Fibroblast of the aortic adventitia (primary cell): ENCODE data around the gene CDK5RAP2. TPM values are rescaled to one million over a fixed set of nuclear protein-coding genes. Genes with fewer than 3 reads are reported as not detected.

Source experiments
- DNase-seq: peaks from one replicate; pipeline ENCODE4 v3.0.0-alpha.2; 2010; ENCODE audit warnings: low read depth
- H3K4me3 ChIP-seq: 2 replicates; pipeline ENCODE4 v1.5.1; 2011; ENCODE audit warnings: low read depth, mild to moderate bottlenecking, control low read depth, low read length, moderate library complexity
- total RNA-seq: library from RNA; depleted of rRNA; stranded (reverse); fragments of >200 nt; gene quantifications from 2 replicates; pipeline ENCODE4 v1.2.3, GENCODE V29; 2012; ENCODE audit warnings: low replicate concordance
- TF ChIP-seq, protein P1 (sequence below): IDR thresholded peaks from 2 replicates; pipeline ENCODE4 v1.5.1; 2011; ENCODE audit warnings: mild to moderate bottlenecking, low read length, control low read depth, inconsistent platforms; ENCODE audit not compliant: insufficient read depth

CDK5RAP2 gene
- total RNA-seq, 1 donor, result 36.8 TPM

GRCh38 chr9:120402741-120403542, 177.0 kb downstream of the CDK5RAP2 start:
- peak; percentile 87 for DNase-seq

GRCh38 chr9:120399940-120400339, 180.0 kb downstream of the CDK5RAP2 start:
- TF ChIP-seq, protein P1, sequence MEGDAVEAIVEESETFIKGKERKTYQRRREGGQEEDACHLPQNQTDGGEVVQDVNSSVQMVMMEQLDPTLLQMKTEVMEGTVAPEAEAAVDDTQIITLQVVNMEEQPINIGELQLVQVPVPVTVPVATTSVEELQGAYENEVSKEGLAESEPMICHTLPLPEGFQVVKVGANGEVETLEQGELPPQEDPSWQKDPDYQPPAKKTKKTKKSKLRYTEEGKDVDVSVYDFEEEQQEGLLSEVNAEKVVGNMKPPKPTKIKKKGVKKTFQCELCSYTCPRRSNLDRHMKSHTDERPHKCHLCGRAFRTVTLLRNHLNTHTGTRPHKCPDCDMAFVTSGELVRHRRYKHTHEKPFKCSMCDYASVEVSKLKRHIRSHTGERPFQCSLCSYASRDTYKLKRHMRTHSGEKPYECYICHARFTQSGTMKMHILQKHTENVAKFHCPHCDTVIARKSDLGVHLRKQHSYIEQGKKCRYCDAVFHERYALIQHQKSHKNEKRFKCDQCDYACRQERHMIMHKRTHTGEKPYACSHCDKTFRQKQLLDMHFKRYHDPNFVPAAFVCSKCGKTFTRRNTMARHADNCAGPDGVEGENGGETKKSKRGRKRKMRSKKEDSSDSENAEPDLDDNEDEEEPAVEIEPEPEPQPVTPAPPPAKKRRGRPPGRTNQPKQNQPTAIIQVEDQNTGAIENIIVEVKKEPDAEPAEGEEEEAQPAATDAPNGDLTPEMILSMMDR, result no peak
- DNase-seq, result no peak

More at GRCh38 chr9:120402741-120403542, 177.0 kb downstream of the CDK5RAP2 start:
- TF ChIP-seq, protein P1, result no peak
- no peak overlapping the region for H3K4me3 ChIP-seq

GRCh38 chr9:120398286-120398685, 181.7 kb downstream of the CDK5RAP2 start:
- TF ChIP-seq, protein P1, result no peak
- no peak overlapping the region for H3K4me3 ChIP-seq
- no peak for DNase-seq

More at GRCh38 chr9:120399940-120400339, 180.0 kb downstream of the CDK5RAP2 start:
- no peak overlapping the region for H3K4me3 ChIP-seq

DNA sequence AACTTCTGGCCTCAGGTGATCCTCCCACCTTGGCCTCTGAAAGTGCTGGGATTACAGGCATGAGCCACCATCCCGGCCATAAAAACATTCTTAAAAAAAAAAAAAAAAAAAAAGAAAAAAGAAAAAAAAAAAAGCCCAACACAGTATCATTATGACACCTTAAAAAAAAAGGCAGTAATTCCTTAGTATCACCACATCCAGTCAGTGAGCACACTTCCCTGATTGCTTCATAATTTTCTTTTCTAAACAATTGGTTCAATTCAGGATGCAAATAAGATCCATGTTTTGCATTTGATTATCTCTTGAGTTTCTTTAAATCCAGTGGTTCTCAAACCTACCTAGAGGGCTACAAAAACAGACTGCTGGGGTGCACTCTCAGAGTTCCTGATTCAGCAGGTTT, 182.5 kb downstream of the CDK5RAP2 start:
- TF ChIP-seq, protein P1, result no peak
- no peak overlapping the region for H3K4me3 ChIP-seq
- DNase-seq, result no peak

DNA sequence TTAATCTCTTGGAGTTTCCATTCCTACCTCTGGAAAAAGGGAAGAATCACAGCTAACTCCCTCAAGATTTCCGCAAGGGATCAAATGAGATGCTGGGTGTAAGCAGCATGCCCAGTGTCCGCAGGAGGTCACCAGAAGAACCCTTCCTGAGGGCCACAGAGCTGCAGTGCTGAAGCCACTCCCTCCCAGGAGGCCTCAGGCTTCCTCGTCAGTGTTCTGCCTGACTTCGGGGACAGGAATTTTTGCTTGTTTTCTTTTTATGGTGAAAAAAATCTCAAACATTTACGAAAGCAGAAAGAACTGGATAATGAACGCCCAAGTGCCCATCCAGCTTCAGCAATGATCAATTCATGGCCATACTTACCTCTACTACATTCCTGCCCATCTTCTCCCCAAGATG, 183.0 kb downstream of the CDK5RAP2 start:
- DNase-seq, result no peak

DNA sequence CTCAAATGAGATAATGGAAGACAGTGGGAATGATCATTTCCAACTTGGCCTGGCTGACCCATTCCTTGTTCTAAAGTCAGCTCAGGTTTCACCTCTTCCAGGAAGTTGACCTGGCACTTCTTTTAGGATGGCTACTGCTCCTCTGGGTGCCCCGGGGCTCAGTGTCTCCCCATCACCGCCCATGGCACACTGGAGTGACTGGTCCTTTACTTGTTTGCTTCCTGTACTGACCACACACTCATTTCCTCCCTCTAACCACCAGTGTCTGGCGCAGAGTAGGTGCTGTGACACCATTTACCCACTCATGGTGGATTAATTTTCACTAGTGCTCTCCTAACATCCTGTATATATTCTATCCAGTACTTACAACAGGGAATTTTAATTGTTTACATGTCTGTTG, 183.5 kb downstream of the CDK5RAP2 start:
- TF ChIP-seq, protein P1, result no peak
- no peak for DNase-seq
- H3K4me3 ChIP-seq, result no peak overlapping the region

More for the DNA sequence above, 183.0 kb downstream of the CDK5RAP2 start:
- no peak overlapping the region for H3K4me3 ChIP-seq
- TF ChIP-seq, protein P1, result no peak
